ENCODE measurements around the gene PLCB3.

The PLCB3 gene

GRCh38 chr11:64240435-64241240, 10.7 kb upstream of the PLCB3 start, which contains the start of gene FKBP2:
Gene FKBP2 (plus strand): TSS chr11:64241095. CDS start chr11:64242388, 1,293 bp downstream.
- ChIA-PET CTCF (interaction anchor here (1.0 to 1.6 kb wide), 2 partner anchors 36 to 64 kb away, joined by 3 to 6 read pairs; no protein-coding TSS in a partner anchor), POLR2A (interaction anchor here (0.7 to 8.3 kb wide), 10 partner anchors 9 to 77 kb away, joined by 3 to 59 read pairs (median 5); partner anchors contain the start of genes DNAJC4, NUDT22, PRDX5 and STIP1)
- DNase-seq (ENCODE audit: extremely low spot score): peak; percentile 96
- TF ChIP-seq HDGF (IDR thresholded peaks at IDR 0.05; ENCODE audit: borderline replicate concordance) (0 out of 2 replicates have a peak, but pooled peaks have one; percentile 14), L3MBTL2 (conservative IDR thresholded peaks at IDR 0.05) (peak; percentile 33; the same call in 1 of the 2 replicates), FOXM1 (IDR thresholded peaks at IDR 0.05; ENCODE audit: borderline replicate concordance) (peak; percentile 61), SP1 (IDR thresholded peaks at IDR 0.05) (no peak)

- DNase-seq (ENCODE audit: extremely low spot score): peak; percentile 97
- TF ChIP-seq TARDBP (IDR thresholded peaks at IDR 0.05): no peak
- TF ChIP-seq CTBP1 (IDR thresholded peaks at IDR 0.05; ENCODE audit: borderline replicate concordance): no peak
- no peak for TF ChIP-seq LEF1 (IDR thresholded peaks at IDR 0.05; ENCODE audit: borderline replicate concordance)
- no peak for TF ChIP-seq HDGF (IDR thresholded peaks at IDR 0.05; ENCODE audit: borderline replicate concordance)
- no peak for TF ChIP-seq FOXM1 (IDR thresholded peaks at IDR 0.05; ENCODE audit: borderline replicate concordance)
- no peak for TF ChIP-seq ZNF384 (IDR thresholded peaks at IDR 0.05)
- TF ChIP-seq SP1 (IDR thresholded peaks at IDR 0.05): no peak
- TF ChIP-seq NFRKB (IDR thresholded peaks at IDR 0.05): no peak
- no peak for TF ChIP-seq FOXA1 (IDR thresholded peaks at IDR 0.05)
- TF ChIP-seq L3MBTL2 (conservative IDR thresholded peaks at IDR 0.05): no peak
- TF ChIP-seq, protein P1, sequence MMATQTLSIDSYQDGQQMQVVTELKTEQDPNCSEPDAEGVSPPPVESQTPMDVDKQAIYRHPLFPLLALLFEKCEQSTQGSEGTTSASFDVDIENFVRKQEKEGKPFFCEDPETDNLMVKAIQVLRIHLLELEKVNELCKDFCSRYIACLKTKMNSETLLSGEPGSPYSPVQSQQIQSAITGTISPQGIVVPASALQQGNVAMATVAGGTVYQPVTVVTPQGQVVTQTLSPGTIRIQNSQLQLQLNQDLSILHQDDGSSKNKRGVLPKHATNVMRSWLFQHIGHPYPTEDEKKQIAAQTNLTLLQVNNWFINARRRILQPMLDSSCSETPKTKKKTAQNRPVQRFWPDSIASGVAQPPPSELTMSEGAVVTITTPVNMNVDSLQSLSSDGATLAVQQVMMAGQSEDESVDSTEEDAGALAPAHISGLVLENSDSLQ (IDR thresholded peaks at IDR 0.05): no peak
- TF ChIP-seq ELF4 (IDR thresholded peaks at IDR 0.05): no peak
- no peak for TF ChIP-seq FOXK2 (IDR thresholded peaks at IDR 0.05)
- POLR2A ChIA-PET: interaction anchor here (0.7 to 8.3 kb wide), 10 partner anchors 9 to 439 kb away, joined by 3 to 59 read pairs (median 4); partner anchors contain the start of genes DNAJC4, NUDT22, PRDX5 and STIP1
- CTCF ChIA-PET: interaction anchor here (1.0 to 1.6 kb wide), 2 partner anchors 37 to 63 kb away, joined by 3 to 6 read pairs; no protein-coding TSS in a partner anchor
Measured at GRCh38 chr11:64241241-64241490, 10.2 kb upstream of the PLCB3 start.

GRCh38 chr11:64241491-64242374, 9.6 kb upstream of the PLCB3 start:
- POLR2A ChIA-PET: interaction anchor here (0.7 to 8.3 kb wide), 12 partner anchors 8 to 439 kb away, joined by 3 to 59 read pairs (median 4); partner anchors contain the start of genes DNAJC4, NUDT22, PRDX5 and STIP1
- DNase-seq (ENCODE audit: extremely low spot score): no peak
- CTCF ChIA-PET: interaction anchor here (1.0 to 1.6 kb wide), 2 partner anchors 37 to 63 kb away, joined by 3 to 6 read pairs; no protein-coding TSS in a partner anchor
- TF ChIP-seq BHLHE40 (IDR thresholded peaks at IDR 0.05; ENCODE audit: borderline replicate concordance) (no peak), HDGF (IDR thresholded peaks at IDR 0.05; ENCODE audit: borderline replicate concordance) (peak; percentile 26; the same call in 1 of the 2 replicates), SUZ12 (IDR thresholded peaks at IDR 0.05) (no peak), SP1 (IDR thresholded peaks at IDR 0.05) (no peak), L3MBTL2 (conservative IDR thresholded peaks at IDR 0.05) (no peak), CTBP1 (IDR thresholded peaks at IDR 0.05; ENCODE audit: borderline replicate concordance) (no peak), FOXM1 (IDR thresholded peaks at IDR 0.05; ENCODE audit: borderline replicate concordance) (no peak), FOXK2 (IDR thresholded peaks at IDR 0.05) (no peak), ZNF384 (IDR thresholded peaks at IDR 0.05) (no peak), LEF1 (IDR thresholded peaks at IDR 0.05; ENCODE audit: borderline replicate concordance) (no peak), ARNT (IDR thresholded peaks at IDR 0.05) (no peak)
- TF ChIP-seq, protein P1 (IDR thresholded peaks at IDR 0.05): peak; percentile 98

DNA sequence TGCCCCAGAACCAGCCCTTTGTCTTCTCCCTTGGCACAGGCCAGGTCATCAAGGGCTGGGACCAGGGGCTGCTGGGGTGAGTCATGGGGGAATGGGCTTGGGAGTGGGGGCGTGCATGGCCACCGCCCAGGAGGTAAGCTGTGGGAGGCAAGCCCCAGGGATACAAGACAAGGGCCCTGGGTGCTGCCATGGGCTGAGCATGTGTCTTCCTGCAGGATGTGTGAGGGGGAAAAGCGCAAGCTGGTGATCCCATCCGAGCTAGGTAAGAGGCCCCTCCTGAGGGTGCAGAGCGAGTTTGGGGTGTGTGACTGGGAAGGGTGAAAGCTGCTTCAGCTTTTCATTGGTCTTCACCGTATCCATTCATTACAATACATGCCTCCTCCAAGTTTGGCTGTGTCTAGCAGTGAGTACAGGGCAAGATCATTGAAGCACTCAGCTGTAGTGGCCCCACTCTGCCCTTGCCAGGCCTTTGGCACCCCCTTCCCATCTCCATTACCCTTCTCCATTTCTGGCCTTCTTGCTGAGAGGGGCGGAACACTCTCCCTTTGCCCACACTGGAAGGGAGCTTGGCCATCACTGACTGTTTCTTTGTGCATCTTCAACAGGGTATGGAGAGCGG, 8.0 kb upstream of the PLCB3 start:
- CTCF ChIA-PET: interaction anchor here (0.8 to 1.1 kb wide), 3 partner anchors 32 to 61 kb away, joined by 3 to 4 read pairs (median 3); partner anchors contain the start of gene ESRRA
- no peak for DNase-seq (ENCODE audit: extremely low spot score)
- TF ChIP-seq FOXM1 (IDR thresholded peaks at IDR 0.05; ENCODE audit: borderline replicate concordance): no peak
- no peak for TF ChIP-seq FOXK2 (IDR thresholded peaks at IDR 0.05)
- TF ChIP-seq, protein P1 (IDR thresholded peaks at IDR 0.05): no peak
- POLR2A ChIA-PET: interaction anchor here (1.0 to 8.3 kb wide), 11 partner anchors 9 to 75 kb away, joined by 3 to 59 read pairs (median 5); partner anchors contain the start of genes DNAJC4, NUDT22, PRDX5 and STIP1

GRCh38 chr11:64244107-64244506, 7.2 kb upstream of the PLCB3 start:
- CTCF ChIA-PET: interaction anchor here (0.6 to 1.1 kb wide), 3 partner anchors 27 to 88 kb away, joined by 3 to 4 read pairs (median 3); no protein-coding TSS in a partner anchor
- DNase-seq (ENCODE audit: extremely low spot score): no peak
- POLR2A ChIA-PET: interaction anchor here (1.1 to 8.9 kb wide), 9 partner anchors 10 to 74 kb away, joined by 3 to 78 read pairs (median 7); partner anchors contain the start of genes DNAJC4, NUDT22, PRDX5 and STIP1
- no peak for TF ChIP-seq TARDBP (IDR thresholded peaks at IDR 0.05)
- no peak for TF ChIP-seq BHLHE40 (IDR thresholded peaks at IDR 0.05; ENCODE audit: borderline replicate concordance)
- TF ChIP-seq FOXA1 (IDR thresholded peaks at IDR 0.05): no peak
- TF ChIP-seq, protein P1 (IDR thresholded peaks at IDR 0.05): no peak
- no peak for TF ChIP-seq LEF1 (IDR thresholded peaks at IDR 0.05; ENCODE audit: borderline replicate concordance)
- no peak for TF ChIP-seq FOXK2 (IDR thresholded peaks at IDR 0.05)
- no peak for TF ChIP-seq L3MBTL2 (conservative IDR thresholded peaks at IDR 0.05)
